OCI-LY1 (cell line): ENCODE data around the gene FMNL3.
"Not testable (repeated sequence)": the region's sequence is repeated elsewhere in the genome, so short reads cannot be mapped to it uniquely, and the experiment has no call there.

ENCODE experiments used
- H2AFZ ChIP-seq: fragments of 200-600 bp; sonication (generic), shearing (Covaris generic); 2 replicates; pipeline ENCODE4 v1.6.0; 2014; ENCODE audit warnings: antibody characterized with exemption, mild to moderate bottlenecking, low read length
- H3F3A ChIP-seq: fragments of 200-600 bp; sonication (generic), shearing (Covaris generic); 2 replicates; pipeline ENCODE4 v1.6.0; 2014; ENCODE audit warnings: mild to moderate bottlenecking, antibody characterized with exemption, low read length, moderate library complexity; ENCODE audit not compliant: insufficient read depth
- H3K27ac ChIP-seq: fragments of 200-600 bp; sonication (generic); 2 replicates; pipeline ENCODE4 v1.5.1; 2014; ENCODE audit warnings: low read length, mixed run types, mild to moderate bottlenecking, low read depth; ENCODE audit not compliant: poor library complexity, severe bottlenecking
- H3K27me3 ChIP-seq: fragments of 200-600 bp; sonication (generic); 2 replicates; pipeline ENCODE4 v1.6.0; 2014; ENCODE audit warnings: antibody characterized with exemption, mild to moderate bottlenecking, low read length, moderate library complexity; ENCODE audit not compliant: insufficient read depth
- H3K36me3 ChIP-seq: fragments of 200-600 bp; sonication (generic); 2 replicates; pipeline ENCODE4 v1.6.1; 2014; ENCODE audit warnings: mild to moderate bottlenecking, antibody characterized with exemption, low read length, moderate library complexity, mixed read lengths; ENCODE audit not compliant: insufficient read depth
- H3K4me1 ChIP-seq: fragments of 200-600 bp; sonication (generic); 2 replicates; pipeline ENCODE4 v1.5.1; 2014; ENCODE audit warnings: mild to moderate bottlenecking, low read length, moderate library complexity; ENCODE audit not compliant: insufficient read depth, severe bottlenecking
- H3K4me2 ChIP-seq: fragments of 200-600 bp; sonication (generic), shearing (Covaris generic); 2 replicates; pipeline ENCODE4 v1.6.1; 2014; ENCODE audit warnings: low read length
- H3K4me3 ChIP-seq: fragments of 200-600 bp; sonication (generic); 2 replicates; pipeline ENCODE4 v1.5.1; 2014; ENCODE audit warnings: low read length, low read depth, mild to moderate bottlenecking, mixed read lengths; ENCODE audit not compliant: poor library complexity, severe bottlenecking
- H3K79me2 ChIP-seq: fragments of 200-600 bp; shearing (Covaris generic); 2 replicates; pipeline ENCODE4 v1.6.1; 2016; ENCODE audit warnings: mixed run types, low read length, mixed read lengths; ENCODE audit not compliant: insufficient read depth
- H3K9ac ChIP-seq: fragments of 200-600 bp; sonication (generic), shearing (Covaris generic); 2 replicates; pipeline ENCODE4 v1.6.1; 2014; ENCODE audit warnings: mild to moderate bottlenecking, low read length, mixed read lengths
- H3K9me2 ChIP-seq: fragments of 200-600 bp; sonication (generic), shearing (Covaris generic); 2 replicates; pipeline ENCODE4 v1.6.1; 2014; ENCODE audit warnings: low read depth, mild to moderate bottlenecking, low read length, mixed read lengths
- H3K9me3 ChIP-seq: fragments of 200-600 bp; shearing (Covaris generic); 2 replicates; pipeline ENCODE4 v1.6.1; 2014; ENCODE audit warnings: low read length, mixed read lengths
- H4K20me1 ChIP-seq: fragments of 200-600 bp; sonication (generic), shearing (Covaris generic); 2 replicates; pipeline ENCODE4 v1.6.0; 2016; ENCODE audit warnings: mild to moderate bottlenecking, low read length; ENCODE audit not compliant: insufficient read depth
- EZH2 ChIP-seq: fragments of 200-600 bp; sonication (generic), shearing (Covaris generic); IDR thresholded peaks from 2 replicates; pipeline ENCODE4 v1.8.0; 2017; ENCODE audit warnings: borderline replicate concordance, mixed run types, mild to moderate bottlenecking, antibody characterized with exemption, low read length, moderate library complexity, mixed read lengths
- TF ChIP-seq, protein P1 (sequence below): fragments of 200-600 bp; sonication (generic), shearing (Covaris generic); IDR thresholded peaks from 2 replicates; pipeline ENCODE4 v1.5.1; 2017; ENCODE audit warnings: mild to moderate bottlenecking, antibody characterized with exemption, low read length, moderate library complexity, mixed read lengths

The FMNL3 gene

DNA sequence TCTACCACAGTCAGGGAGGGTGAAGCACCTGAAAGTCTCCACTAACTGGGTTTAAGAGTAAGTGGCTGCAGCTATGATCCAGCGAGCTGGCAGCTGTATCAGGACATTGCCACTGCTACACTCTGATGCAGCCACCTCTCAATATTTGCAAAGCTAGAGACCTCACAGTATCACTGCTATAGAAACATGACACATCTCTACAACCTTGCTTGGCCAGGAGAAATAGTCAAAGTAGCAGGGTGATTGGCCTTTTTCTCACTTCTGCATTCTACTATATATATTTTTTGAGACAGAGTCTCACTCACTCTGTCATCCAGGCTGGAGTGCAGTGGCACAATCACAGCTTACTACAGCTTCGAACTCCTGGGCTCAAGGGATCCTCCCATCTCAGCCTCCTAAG, 9.3 kb upstream of the FMNL3 start:
- no peak overlapping the region for H3K9ac ChIP-seq
- H3K36me3 ChIP-seq: no peaks in the 10 kb centered on the region
- H3K79me2 ChIP-seq: no peaks in the 10 kb centered on the region
- no peak overlapping the region for H3K4me2 ChIP-seq
- H3K27me3 ChIP-seq: no peaks in the 10 kb centered on the region
- no peaks in the 10 kb centered on the region for H4K20me1 ChIP-seq
- no peak overlapping the region for H3K4me3 ChIP-seq
- H2AFZ ChIP-seq: no peak overlapping the region
- no peaks in the 10 kb centered on the region for H3K9me2 ChIP-seq
- no peaks in the 10 kb centered on the region for H3K9me3 ChIP-seq
- H3K4me1 ChIP-seq: no peaks in the 10 kb centered on the region
- TF ChIP-seq, protein P1, sequence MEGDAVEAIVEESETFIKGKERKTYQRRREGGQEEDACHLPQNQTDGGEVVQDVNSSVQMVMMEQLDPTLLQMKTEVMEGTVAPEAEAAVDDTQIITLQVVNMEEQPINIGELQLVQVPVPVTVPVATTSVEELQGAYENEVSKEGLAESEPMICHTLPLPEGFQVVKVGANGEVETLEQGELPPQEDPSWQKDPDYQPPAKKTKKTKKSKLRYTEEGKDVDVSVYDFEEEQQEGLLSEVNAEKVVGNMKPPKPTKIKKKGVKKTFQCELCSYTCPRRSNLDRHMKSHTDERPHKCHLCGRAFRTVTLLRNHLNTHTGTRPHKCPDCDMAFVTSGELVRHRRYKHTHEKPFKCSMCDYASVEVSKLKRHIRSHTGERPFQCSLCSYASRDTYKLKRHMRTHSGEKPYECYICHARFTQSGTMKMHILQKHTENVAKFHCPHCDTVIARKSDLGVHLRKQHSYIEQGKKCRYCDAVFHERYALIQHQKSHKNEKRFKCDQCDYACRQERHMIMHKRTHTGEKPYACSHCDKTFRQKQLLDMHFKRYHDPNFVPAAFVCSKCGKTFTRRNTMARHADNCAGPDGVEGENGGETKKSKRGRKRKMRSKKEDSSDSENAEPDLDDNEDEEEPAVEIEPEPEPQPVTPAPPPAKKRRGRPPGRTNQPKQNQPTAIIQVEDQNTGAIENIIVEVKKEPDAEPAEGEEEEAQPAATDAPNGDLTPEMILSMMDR: no peak
- no peak for TF ChIP-seq EZH2
- no peaks in the 10 kb centered on the region for H3F3A ChIP-seq
- H3K27ac ChIP-seq: no peak overlapping the region

DNA sequence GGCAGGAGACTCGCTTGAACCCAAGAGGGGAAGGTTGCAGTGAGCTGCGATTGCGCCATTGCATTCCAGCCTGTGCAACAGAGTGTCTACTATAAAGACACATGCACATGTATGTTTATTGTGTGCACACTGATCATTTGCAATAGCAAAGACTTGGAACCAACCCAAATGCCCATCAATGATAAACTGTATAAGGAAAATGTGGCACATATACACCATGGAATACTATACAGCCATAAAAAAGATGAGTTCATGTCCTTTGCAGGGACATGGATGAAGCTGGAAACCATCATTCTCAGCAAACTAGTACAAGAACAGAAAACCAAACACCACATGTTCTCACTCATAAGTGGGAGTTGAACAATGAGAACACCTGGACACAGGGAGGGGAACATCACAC, 6.7 kb upstream of the FMNL3 start:
- not testable (repeated sequence) for H3K36me3 ChIP-seq, H3K9me3 ChIP-seq, H3K4me3 ChIP-seq, H3K27me3 ChIP-seq, H2AFZ ChIP-seq, H3K27ac ChIP-seq, H4K20me1 ChIP-seq, H3K4me2 ChIP-seq, H3K9me2 ChIP-seq, H3K4me1 ChIP-seq, H3F3A ChIP-seq, H3K9ac ChIP-seq, H3K79me2 ChIP-seq

DNA sequence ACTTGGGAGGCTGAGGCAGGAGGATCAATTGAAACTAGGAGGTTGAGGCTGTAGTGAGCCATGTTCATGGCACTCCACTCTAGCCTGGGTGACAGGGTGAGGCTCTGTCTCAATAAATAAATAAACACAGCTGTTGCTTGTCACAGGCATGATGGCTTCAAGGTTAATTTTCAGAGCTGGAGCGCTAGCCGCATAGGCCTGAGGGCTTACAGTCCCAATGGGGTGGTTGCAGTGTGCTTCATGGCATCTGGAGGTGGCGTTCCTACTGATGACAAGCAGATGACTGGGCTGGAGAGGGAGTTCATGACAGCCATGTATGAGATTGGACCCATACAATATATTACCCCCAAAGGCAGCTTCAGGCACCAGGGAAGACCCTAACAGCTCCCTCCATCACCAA, 1.6 kb upstream of the FMNL3 start:
- no peak overlapping the region for H3K27ac ChIP-seq
- no peak overlapping the region for H2AFZ ChIP-seq
- no peaks in the 10 kb centered on the region for H3K79me2 ChIP-seq
- H3K9me2 ChIP-seq: no peaks in the 10 kb centered on the region
- no peak overlapping the region for H3K9ac ChIP-seq
- no peaks in the 10 kb centered on the region for H4K20me1 ChIP-seq
- H3K4me1 ChIP-seq: peaks cover 14% of the 10 kb centered on the region
- TF ChIP-seq, protein P1: no peak
- no peak overlapping the region for H3K4me2 ChIP-seq
- no peaks in the 10 kb centered on the region for H3F3A ChIP-seq
- H3K9me3 ChIP-seq: no peaks in the 10 kb centered on the region
- H3K36me3 ChIP-seq: no peaks in the 10 kb centered on the region
- H3K4me3 ChIP-seq: no peak overlapping the region
- no peaks in the 10 kb centered on the region for H3K27me3 ChIP-seq

DNA sequence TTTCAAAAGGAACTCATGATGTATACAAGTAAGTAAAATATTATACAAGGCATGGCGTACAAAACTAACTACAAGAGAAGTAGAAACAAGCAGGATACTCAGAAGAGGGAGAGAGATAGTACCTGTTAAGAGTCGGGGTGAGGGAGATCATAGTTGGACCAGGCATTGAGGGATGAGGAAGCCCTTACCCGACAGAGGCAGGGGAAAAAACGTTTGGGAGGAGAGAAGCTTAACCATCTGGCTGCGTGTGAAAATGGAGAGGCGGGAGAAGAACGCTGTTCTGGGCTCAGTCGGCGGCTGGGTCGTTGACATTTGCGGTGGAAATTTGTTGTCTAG, 575 bp upstream of the FMNL3 start:
- no peak overlapping the region for H2AFZ ChIP-seq
- H4K20me1 ChIP-seq: no peaks in the 10 kb centered on the region
- no peak overlapping the region for H3K27ac ChIP-seq
- no peaks in the 10 kb centered on the region for H3K36me3 ChIP-seq
- H3K9ac ChIP-seq: no peak overlapping the region
- no peaks in the 10 kb centered on the region for H3K9me2 ChIP-seq
- H3K79me2 ChIP-seq: no peaks in the 10 kb centered on the region
- H3K4me1 ChIP-seq: peaks cover 22% of the 10 kb centered on the region
- no peaks in the 10 kb centered on the region for H3K27me3 ChIP-seq
- no peak overlapping the region for H3K4me2 ChIP-seq
- TF ChIP-seq, protein P1: no peak
- TF ChIP-seq EZH2: no peak
- no peak overlapping the region for H3K4me3 ChIP-seq
- no peaks in the 10 kb centered on the region for H3K9me3 ChIP-seq
- no peaks in the 10 kb centered on the region for H3F3A ChIP-seq
